HepG2 (cell line): ENCODE measurements around the gene RTP5. TPM values are rescaled to one million over a fixed set of nuclear protein-coding genes. Genes with fewer than 3 reads are reported as not detected.

ENCODE experiments used
- ATAC-seq: fragments of 200-7000 bp; cut with Tn5 transposase; 3 replicates; pipeline ENCODE4 v1.9.1; 2020; ENCODE audit warnings: mild to moderate bottlenecking, moderate library complexity
- BruUV-seq: library from RNA; stranded (reverse); fragments of 400-500 nt; replicated peaks from 2 replicates; lab custom pipeline; 2021; lab: Mats Ljungman, UMichigan
- CTCF ChIA-PET: fragments of 300-600 bp; formaldehyde crosslinking; extraction: SDS; loops from one replicate; lab custom pipeline; 2021; ENCODE audit warnings: low total read pairs, inconsistent platforms, low intra/inter-chr PET ratio; lab: Yijun Ruan, JAX
- POLR2A ChIA-PET: fragments of 350-600 bp; sonication (Branson Sonifier 250); formaldehyde crosslinking; loops from one replicate; lab custom pipeline; 2020; ENCODE audit warnings: antibody characterized with exemption, inconsistent platforms; lab: Yijun Ruan, JAX
- DNase-seq: peaks from one replicate; pipeline ENCODE4 v3.0.0-alpha.2; 2015; ENCODE audit warnings: low spot score
- FAIRE-seq: peaks from 3 replicates; lab custom pipeline; 2011; peaks lifted over from hg19 to GRCh38; lab: Jason Lieb, UNC
- H2AFZ ChIP-seq: one replicate; pipeline ENCODE4 v1.6.1; 2011; ENCODE audit warnings: low read length, inconsistent platforms
- H3K27ac ChIP-seq: fragments of 300-600 bp; 3 replicates; pipeline ENCODE4 v1.8.0; 2011; ENCODE audit warnings: mixed run types, mild to moderate bottlenecking, mixed read lengths, low read length, inconsistent platforms; ENCODE audit not compliant: insufficient read depth; ENCODE audit errors: extremely low read length
- H3K27me3 ChIP-seq, 2 experiments: fragments of 200-600 bp in 1 of 2; 2 replicates in 1 of 2; 3 replicates in 1 of 2; pipeline versions ENCODE4 v1.6.0 to v1.8.0; 2011; ENCODE audit warnings: low read length in 2 of 2, mild to moderate bottlenecking in 2 of 2, moderate library complexity in 2 of 2, inconsistent platforms in 1 of 2; ENCODE audit not compliant: insufficient read depth in 2 of 2, control insufficient read depth in 1 of 2
- H3K36me3 ChIP-seq, 2 experiments: fragments of 200-600 bp in 1 of 2; replicated peaks in 1 of 2; 2 replicates in 1 of 2; 3 replicates in 1 of 2; pipeline versions ENCODE4 v1.5.1 to v1.8.0; 2011; ENCODE audit warnings: low read length in 2 of 2, inconsistent platforms in 1 of 2; ENCODE audit not compliant: insufficient read depth in 2 of 2, control insufficient read depth in 1 of 2
- H3K4me1 ChIP-seq: 2 replicates; pipeline ENCODE4 v1.5.1; 2012; ENCODE audit warnings: low read length, inconsistent platforms; ENCODE audit not compliant: insufficient read depth
- H3K4me2 ChIP-seq: 2 replicates; pipeline ENCODE4 v1.6.0; 2011; ENCODE audit warnings: low read depth, low read length, inconsistent platforms
- H3K4me3 ChIP-seq, 3 experiments: fragments of 200-600 bp in 1 of 3; sonication (generic), shearing (Covaris generic) in 1 of 3; replicated peaks in 1 of 3; 2 replicates each; pipeline ENCODE4 v1.5.1; 2011 to 2016; ENCODE audit warnings: low read length in 3 of 3, inconsistent platforms in 2 of 3, low read depth in 2 of 3, mild to moderate bottlenecking in 2 of 3, control low read depth in 1 of 3, mixed read lengths in 1 of 3; ENCODE audit not compliant: insufficient read depth in 1 of 3
- H3K79me2 ChIP-seq: one replicate; pipeline ENCODE4 v1.6.1; 2011; ENCODE audit warnings: low read length, inconsistent platforms; ENCODE audit not compliant: insufficient read depth
- H3K9ac ChIP-seq: 2 replicates; pipeline ENCODE4 v1.6.0; 2011; ENCODE audit warnings: mild to moderate bottlenecking, low read depth, low read length, inconsistent platforms; ENCODE audit not compliant: insufficient read depth
- H3K9me3 ChIP-seq: 2 replicates; pipeline ENCODE4 v1.5.1; 2012; ENCODE audit warnings: mild to moderate bottlenecking, low read length
- H4K20me1 ChIP-seq: 2 replicates; pipeline ENCODE4 v1.6.0; 2011; ENCODE audit warnings: inconsistent platforms, mild to moderate bottlenecking, low read length, moderate library complexity; ENCODE audit not compliant: insufficient read depth
- DPF2 ChIP-seq: sonication (generic); formaldehyde crosslinking; IDR thresholded peaks from 2 replicates; pipeline ENCODE4 v1.4.0; 2020; ENCODE audit warnings: mild to moderate bottlenecking, low read depth, missing genetic modification reagents, borderline replicate concordance
- HES4 ChIP-seq: sonication (generic); formaldehyde crosslinking; IDR thresholded peaks from 2 replicates; pipeline ENCODE4 v1.9.0; 2021; ENCODE audit warnings: mild to moderate bottlenecking, missing genetic modification reagents, borderline replicate concordance
- JDP2 ChIP-seq: sonication (generic); formaldehyde crosslinking; IDR thresholded peaks from 2 replicates; pipeline ENCODE4 v1.8.1; 2022; ENCODE audit warnings: missing genetic modification reagents, borderline replicate concordance
- LCORL ChIP-seq, 2 experiments: fragments of 450-650 bp in 1 of 2; sonication (generic) in 1 of 2; formaldehyde crosslinking in 1 of 2; IDR thresholded peaks; 2 replicates each; pipeline versions ENCODE4 v1.5.0 to v1.6.1; 2017 to 2020; ENCODE audit warnings: antibody characterized with exemption in 1 of 2, missing genetic modification reagents in 1 of 2
- NFE2 ChIP-seq: sonication (generic); formaldehyde crosslinking; IDR thresholded peaks from 2 replicates; pipeline ENCODE4 v1.4.0; 2020; ENCODE audit warnings: missing genetic modification reagents
- ONECUT2 ChIP-seq: sonication (generic); formaldehyde crosslinking; IDR thresholded peaks from 2 replicates; pipeline ENCODE4 v1.4.0; 2020; ENCODE audit warnings: missing genetic modification reagents
- RFX3 ChIP-seq: IDR thresholded peaks from 2 replicates; pipeline ENCODE4 v1.6.1; 2016; ENCODE audit warnings: missing biosample characterization, missing genetic modification reagents
- RNF2 ChIP-seq: fragments of 450-650 bp; conservative IDR thresholded peaks from 2 replicates; pipeline ENCODE4 v1.6.1; 2016; ENCODE audit warnings: low read depth
- SYNCRIP ChIP-seq: fragments of 200-400 bp; formaldehyde crosslinking; IDR thresholded peaks from 2 replicates; pipeline ENCODE4 v1.6.1; 2018; ENCODE audit warnings: mild to moderate bottlenecking, low read depth, low read length; ENCODE audit not compliant: insufficient read depth
- THAP7 ChIP-seq: sonication (generic); formaldehyde crosslinking; IDR thresholded peaks from 2 replicates; pipeline ENCODE4 v1.8.1; 2023; ENCODE audit warnings: mild to moderate bottlenecking, missing genetic modification reagents
- ZFP1 ChIP-seq: IDR thresholded peaks from 2 replicates; pipeline ENCODE4 v1.6.1; 2016
- ZFP36L1 ChIP-seq: sonication (generic); formaldehyde crosslinking; IDR thresholded peaks from 2 replicates; pipeline ENCODE4 v1.8.0; 2022; ENCODE audit warnings: mild to moderate bottlenecking, missing genetic modification reagents, moderate library complexity
- ZNF367 ChIP-seq: sonication (generic); formaldehyde crosslinking; IDR thresholded peaks from 2 replicates; pipeline ENCODE4 v1.4.0; 2020; ENCODE audit warnings: missing genetic modification reagents, borderline replicate concordance
- WGBS: methylation state at CpG from one replicate; pipeline ENCODE4 v1.1.6; 2017; ENCODE audit warnings: low lambda C conversion rate; 5-methylcytosine and 5-hydroxymethylcytosine counted together
- in situ Hi-C: cut with HindIII; loops from 2 replicates; pipeline ENCODE4 v1.10.0; 2017; ENCODE audit warnings: low pct_unique_long_range_greater_than_20kb; ENCODE audit not compliant: extremely low pct_ligation_motif_present
- intact Hi-C: fragments of 100-400 bp; cut with micrococcal nuclease; formaldehyde crosslinking; loops from one replicate; pipeline ENCODE4 v1.10.0; 2022; ENCODE audit not compliant: unreplicated experiment
- polyA plus RNA-seq, 8 experiments: library from polyadenylated mRNA; depleted of rRNA in 3 of 8; stranded (reverse) in 7 of 8; unstranded in 1 of 8; fragments of >200 nt; fragmentation: Illumina TruSeq in 4 of 8; extraction: Trizol in 4 of 8; gene quantifications; 2 replicates each; pipeline versions ENCODE4 v1.2.1 to v1.2.3, GENCODE V29; 2011 to 2016; ENCODE audit warnings: low read depth in 4 of 8, missing spikeins in 1 of 8, mixed read lengths in 1 of 8; ENCODE audit not compliant: insufficient read depth in 1 of 8
- total RNA-seq, 5 experiments: library from RNA; depleted of rRNA; stranded (reverse); fragments of >200 nt; fragmentation: Illumina TruSeq; extraction: Trizol; gene quantifications; 2 replicates each; pipeline ENCODE4 v1.2.3, GENCODE V29; 2016; ENCODE audit warnings: low read depth in 1 of 5
- TF ChIP-seq, protein P1 (sequence below): sonication (generic); formaldehyde crosslinking; IDR thresholded peaks from 2 replicates; pipeline ENCODE4 v1.4.0; 2020; ENCODE audit warnings: mild to moderate bottlenecking, missing genetic modification reagents
- TF ChIP-seq, protein P2 (sequence below): sonication (generic); formaldehyde crosslinking; IDR thresholded peaks from 2 replicates; pipeline ENCODE4 v1.4.0; 2020; ENCODE audit warnings: missing genetic modification reagents

RTP5 gene
- total and polyA plus RNA-seq, 2 of the 13 experiments (the other 11 are each of a cell fraction or from before 2014, with no cell fraction given) = not detected

DNA sequence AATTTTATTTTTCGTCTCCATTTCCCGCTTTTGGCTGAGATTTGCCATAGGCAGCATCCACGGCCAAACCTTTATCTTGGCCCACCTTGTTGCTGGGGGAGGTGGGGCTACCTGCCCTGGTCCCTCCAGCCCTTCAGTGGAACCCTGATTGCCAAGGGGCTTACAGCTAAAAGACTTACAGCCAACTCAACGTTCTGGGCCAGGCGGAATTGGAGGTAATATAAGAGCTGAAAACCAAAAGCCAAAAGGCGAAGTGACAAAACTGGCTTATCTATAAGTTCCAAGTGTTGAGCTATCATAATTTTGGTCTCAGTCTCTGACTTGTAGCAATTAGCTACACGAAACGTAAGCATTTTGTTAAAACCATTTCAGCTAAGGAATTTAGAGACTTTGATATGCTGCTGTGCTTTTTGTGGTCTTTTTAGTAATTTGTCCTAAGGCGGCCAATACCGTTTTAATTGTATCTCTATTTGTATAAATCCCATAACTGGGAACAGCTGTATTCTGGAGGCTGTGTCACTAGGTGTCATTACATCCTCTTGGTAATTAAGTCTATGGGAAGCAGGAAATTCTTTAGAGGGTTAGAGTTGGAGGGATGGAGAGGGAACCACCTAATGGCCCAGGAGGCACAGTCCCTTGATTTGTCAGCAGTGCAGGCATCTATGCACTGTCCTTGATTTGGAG is 34.9 kb upstream of the RTP5 start:
- Histone ChIP-seq H3K27ac (no peak overlapping the region), H4K20me1 (no peaks in the 10 kb centered on the region), H3K9ac (no peak overlapping the region), H3K79me2 (no peaks in the 10 kb centered on the region), H3K27me3 (peaks cover 0 to 41% of the 10 kb centered on the region in 2 experiments; a peak in 4 of 5 replicates), H3K4me1 (peaks cover 7% of the 10 kb centered on the region; the same call in 1 of the 2 replicates), H3K36me3 (no peaks in the 10 kb centered on the region), H3K4me3 (no peak overlapping the region), H3K4me2 (no peak overlapping the region), H2AFZ (no peak overlapping the region), H3K9me3 (no peaks in the 10 kb centered on the region)
- BruUV-seq = no TSS peak
- POLR2A ChIA-PET = interaction anchor here (0.9 kb wide), 1 partner anchor 26 kb away, joined by 3 read pairs; the partner anchor contains the start of gene NEU4
- TF ChIP-seq ONECUT2 (CRISPR knock-in tag) = no peak
- no peak for TF ChIP-seq RFX3 (CRISPR knock-in tag)
- no peak for TF ChIP-seq ZFP36L1 (CRISPR knock-in tag)
- TF ChIP-seq THAP7 (CRISPR knock-in tag) = no peak
- no peak for TF ChIP-seq HES4
- TF ChIP-seq ZFP1 (CRISPR knock-in tag) = no peak
- no peak for TF ChIP-seq LCORL (IDR thresholded peaks at IDR 0.05)
- no peak for TF ChIP-seq LCORL (CRISPR knock-in tag; IDR thresholded peaks at IDR 0.05)
- ATAC-seq = no peak
- DNase-seq = no peak
- in situ Hi-C loops (no loop called here), intact Hi-C loops (no loop called here)
- 72% methylated on average over 10 of the region's 10 CpGs for WGBS
- CTCF ChIA-PET = no interaction called here
- FAIRE-seq = no peak

- FAIRE-seq (no peak), DNase-seq (no peak), ATAC-seq (no peak)
- no peak overlapping the region for H3K4me3 ChIP-seq
- no peaks in the 10 kb centered on the region for H3K9me3 ChIP-seq
- no peaks in the 10 kb centered on the region for H4K20me1 ChIP-seq
- peaks cover 7% of the 10 kb centered on the region; the same call in 1 of the 2 replicates for H3K4me1 ChIP-seq
- ChIA-PET CTCF (no interaction called here), POLR2A (interaction anchor here (1.6 kb wide), 1 partner anchor 63 kb away, joined by 5 read pairs; no protein-coding TSS in a partner anchor)
- no peak for TF ChIP-seq JDP2 (CRISPR knock-in tag)
- no peak for TF ChIP-seq RNF2
- no peak for TF ChIP-seq NFE2 (CRISPR knock-in tag)
- TF ChIP-seq ZNF367 (CRISPR knock-in tag) = no peak
- no peak for TF ChIP-seq SYNCRIP
- TF ChIP-seq, protein P1, sequence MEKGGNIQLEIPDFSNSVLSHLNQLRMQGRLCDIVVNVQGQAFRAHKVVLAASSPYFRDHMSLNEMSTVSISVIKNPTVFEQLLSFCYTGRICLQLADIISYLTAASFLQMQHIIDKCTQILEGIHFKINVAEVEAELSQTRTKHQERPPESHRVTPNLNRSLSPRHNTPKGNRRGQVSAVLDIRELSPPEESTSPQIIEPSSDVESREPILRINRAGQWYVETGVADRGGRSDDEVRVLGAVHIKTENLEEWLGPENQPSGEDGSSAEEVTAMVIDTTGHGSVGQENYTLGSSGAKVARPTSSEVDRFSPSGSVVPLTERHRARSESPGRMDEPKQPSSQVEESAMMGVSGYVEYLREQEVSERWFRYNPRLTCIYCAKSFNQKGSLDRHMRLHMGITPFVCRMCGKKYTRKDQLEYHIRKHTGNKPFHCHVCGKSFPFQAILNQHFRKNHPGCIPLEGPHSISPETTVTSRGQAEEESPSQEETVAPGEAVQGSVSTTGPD (CRISPR knock-in tag) = no peak
- no peak for TF ChIP-seq DPF2
- TF ChIP-seq, protein P2, sequence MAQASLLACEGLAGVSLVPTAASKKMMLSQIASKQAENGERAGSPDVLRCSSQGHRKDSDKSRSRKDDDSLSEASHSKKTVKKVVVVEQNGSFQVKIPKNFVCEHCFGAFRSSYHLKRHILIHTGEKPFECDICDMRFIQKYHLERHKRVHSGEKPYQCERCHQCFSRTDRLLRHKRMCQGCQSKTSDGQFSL = no peak
- BruUV-seq = no TSS peak
- no peaks in the 10 kb centered on the region for H3K36me3 ChIP-seq
- H3K79me2 ChIP-seq = no peaks in the 10 kb centered on the region
- no peak overlapping the region for H3K9ac ChIP-seq
- 76% methylated on average over 4 of the region's 4 CpGs for WGBS
- H3K4me2 ChIP-seq = no peak overlapping the region
- no peak overlapping the region for H2AFZ ChIP-seq
- intact Hi-C loops = no loop called here
- in situ Hi-C loops = no loop called here
- peaks cover 0 to 46% of the 10 kb centered on the region in 2 experiments; a peak in 4 of 5 replicates for H3K27me3 ChIP-seq
- H3K27ac ChIP-seq = no peak overlapping the region
Observed at GRCh38 chr2:241835611-241836010, 33.9 kb upstream of the RTP5 start.
